ENCODE results near the gene SMIM14. TPM values are rescaled to one million over a fixed set of nuclear protein-coding genes. Genes with fewer than 3 reads are reported as not detected.
"Not testable (repeated sequence)": the region's sequence is repeated elsewhere in the genome, so short reads cannot be mapped to it uniquely, and the experiment has no call there.

The SMIM14 gene
- total and polyA plus RNA-seq, 2 donors: 36.4 to 45.2 TPM

GRCh38 chr4:39657465-39657864 lies 18.8 kb upstream of the SMIM14 start:
- Histone ChIP-seq H3K27ac (ENCODE audit: low read depth) (no peak overlapping the region), H3K4me3 (ENCODE audit: low read depth, low read length) (no peak overlapping the region), H3K36me3 (ENCODE audit: insufficient read depth) (no peaks in the 10 kb centered on the region), H3K4me1 (ENCODE audit: insufficient read depth) (no peaks in the 10 kb centered on the region)
- 87% methylated on average over 6 of the region's 6 CpGs for WGBS
- DNase-seq (ENCODE audit: extremely low spot score): no peak

- DNase-seq (ENCODE audit: extremely low spot score); H3K36me3 ChIP-seq (ENCODE audit: insufficient read depth); H3K27ac ChIP-seq (ENCODE audit: low read depth); H3K4me1 ChIP-seq (ENCODE audit: insufficient read depth); H3K4me3 ChIP-seq (ENCODE audit: low read depth, low read length): not testable (repeated sequence)
- 90% methylated on average over 5 of the region's 5 CpGs for WGBS
Measured at GRCh38 chr4:39656638-39657037, 18.0 kb upstream of the SMIM14 start.

- Histone ChIP-seq H3K36me3 (ENCODE audit: insufficient read depth) (no peaks in the 10 kb centered on the region), H3K4me3 (ENCODE audit: low read depth, low read length) (no peak overlapping the region), H3K4me1 (ENCODE audit: insufficient read depth) (no peaks in the 10 kb centered on the region), H3K27ac (ENCODE audit: low read depth) (no peak overlapping the region)
- WGBS: 62% methylated on average over 3 of the region's 3 CpGs
- DNase-seq (ENCODE audit: extremely low spot score): no peak
Measured at GRCh38 chr4:39655876-39656275, 17.2 kb upstream of the SMIM14 start.

- H3K36me3 ChIP-seq (ENCODE audit: insufficient read depth): no peaks in the 10 kb centered on the region
- no peaks in the 10 kb centered on the region for H3K4me1 ChIP-seq (ENCODE audit: insufficient read depth)
- H3K27ac ChIP-seq (ENCODE audit: low read depth): no peak overlapping the region
- H3K4me3 ChIP-seq (ENCODE audit: low read depth, low read length): no peak overlapping the region
- no peak for DNase-seq (ENCODE audit: extremely low spot score)
Measured at GRCh38 chr4:39655211-39655610, 16.5 kb upstream of the SMIM14 start.

- DNase-seq (ENCODE audit: extremely low spot score); H3K4me3 ChIP-seq (ENCODE audit: low read depth, low read length); H3K27ac ChIP-seq (ENCODE audit: low read depth); H3K4me1 ChIP-seq (ENCODE audit: insufficient read depth); H3K36me3 ChIP-seq (ENCODE audit: insufficient read depth): not testable (repeated sequence)
- 97% methylated on average over 4 of the region's 4 CpGs for WGBS
Measured at GRCh38 chr4:39651586-39651985, 12.9 kb upstream of the SMIM14 start.

- no peaks in the 10 kb centered on the region for H3K36me3 ChIP-seq (ENCODE audit: insufficient read depth)
- WGBS: 79% methylated on average over 2 of the region's 2 CpGs
- no peak overlapping the region for H3K27ac ChIP-seq (ENCODE audit: low read depth)
- H3K4me3 ChIP-seq (ENCODE audit: low read depth, low read length): no peak overlapping the region
- no peaks in the 10 kb centered on the region for H3K4me1 ChIP-seq (ENCODE audit: insufficient read depth)
- DNase-seq (ENCODE audit: extremely low spot score): no peak
Measured at GRCh38 chr4:39649639-39650265, 11.1 kb upstream of the SMIM14 start.

GRCh38 chr4:39648827-39649558 lies 10.3 kb upstream of the SMIM14 start:
- WGBS: 92% methylated on average over 6 of the region's 6 CpGs
- Histone ChIP-seq H3K4me3 (ENCODE audit: low read depth, low read length) (no peak overlapping the region), H3K36me3 (ENCODE audit: insufficient read depth) (no peaks in the 10 kb centered on the region), H3K4me1 (ENCODE audit: insufficient read depth) (no peaks in the 10 kb centered on the region), H3K27ac (ENCODE audit: low read depth) (no peak overlapping the region)
- DNase-seq (ENCODE audit: extremely low spot score): no peak

GRCh38 chr4:39648213-39648612 lies 9.5 kb upstream of the SMIM14 start:
- Histone ChIP-seq H3K36me3 (ENCODE audit: insufficient read depth) (no peaks in the 10 kb centered on the region), H3K27ac (ENCODE audit: low read depth) (no peak overlapping the region), H3K4me3 (ENCODE audit: low read depth, low read length) (no peak overlapping the region), H3K4me1 (ENCODE audit: insufficient read depth) (no peaks in the 10 kb centered on the region)
- WGBS: 91% methylated on average over 3 of the region's 3 CpGs
- no peak for DNase-seq (ENCODE audit: extremely low spot score)

GRCh38 chr4:39642885-39643552 lies 4.4 kb upstream of the SMIM14 start:
- Histone ChIP-seq H3K27ac (ENCODE audit: low read depth) (no peak overlapping the region), H3K4me1 (ENCODE audit: insufficient read depth) (no peaks in the 10 kb centered on the region), H3K36me3 (ENCODE audit: insufficient read depth) (no peaks in the 10 kb centered on the region), H3K4me3 (ENCODE audit: low read depth, low read length) (no peak overlapping the region)
- no peak for DNase-seq (ENCODE audit: extremely low spot score)
- 81% methylated on average over 4 of the region's 4 CpGs for WGBS

- no peaks in the 10 kb centered on the region for H3K36me3 ChIP-seq (ENCODE audit: insufficient read depth)
- WGBS: 81% methylated on average over 2 of the region's 2 CpGs
- no peak overlapping the region for H3K4me3 ChIP-seq (ENCODE audit: low read depth, low read length)
- H3K4me1 ChIP-seq (ENCODE audit: insufficient read depth): no peaks in the 10 kb centered on the region
- no peak for DNase-seq (ENCODE audit: extremely low spot score)
- H3K27ac ChIP-seq (ENCODE audit: low read depth): no peak overlapping the region
Measured at GRCh38 chr4:39641451-39641850, 2.8 kb upstream of the SMIM14 start.

- Histone ChIP-seq H3K27ac (ENCODE audit: low read depth) (peak overlapping the region; percentile 96), H3K4me3 (ENCODE audit: low read depth, low read length) (peak overlapping the region; percentile 90), H3K4me1 (ENCODE audit: insufficient read depth) (no peaks in the 10 kb centered on the region), H3K36me3 (ENCODE audit: insufficient read depth) (no peaks in the 10 kb centered on the region)
- DNase-seq (ENCODE audit: extremely low spot score): peak; percentile 37
- under 1% methylated on average over 29 of the region's 29 CpGs for WGBS
Measured at GRCh38 chr4:39637586-39638353, 895 bp downstream of the SMIM14 start.

- 2% methylated on average over 6 of the region's 6 CpGs for WGBS
Measured at GRCh38 chr4:39637221-39637585, 1.5 kb downstream of the SMIM14 start.

GRCh38 chr4:39636531-39637184 lies 2.0 kb downstream of the SMIM14 start:
- H3K36me3 ChIP-seq (ENCODE audit: insufficient read depth): no peaks in the 10 kb centered on the region
- no peak for DNase-seq (ENCODE audit: extremely low spot score)
- no peaks in the 10 kb centered on the region for H3K4me1 ChIP-seq (ENCODE audit: insufficient read depth)
- 15% methylated on average over 6 of the region's 6 CpGs for WGBS
- H3K27ac ChIP-seq (ENCODE audit: low read depth): peak overlapping the region; percentile 18
- peak overlapping the region; percentile 27 for H3K4me3 ChIP-seq (ENCODE audit: low read depth, low read length)

More at GRCh38 chr4:39637221-39637585, 1.5 kb downstream of the SMIM14 start:
- Histone ChIP-seq H3K4me1 (ENCODE audit: insufficient read depth) (no peaks in the 10 kb centered on the region), H3K27ac (ENCODE audit: low read depth) (peak overlapping the region; percentile 85), H3K36me3 (ENCODE audit: insufficient read depth) (no peaks in the 10 kb centered on the region), H3K4me3 (ENCODE audit: low read depth, low read length) (peak overlapping the region; percentile 90)
- no peak for DNase-seq (ENCODE audit: extremely low spot score)

Data from urinary bladder (tissue), 4 donors.